OCI-LY1 (cell line): ENCODE measurements around the gene GKN1.

ENCODE experiments used
- H2AFZ ChIP-seq: fragments of 200-600 bp; sonication (generic), shearing (Covaris generic); 2 replicates; pipeline ENCODE4 v1.6.0; 2014; ENCODE audit warnings: antibody characterized with exemption, mild to moderate bottlenecking, low read length
- H3F3A ChIP-seq: fragments of 200-600 bp; sonication (generic), shearing (Covaris generic); 2 replicates; pipeline ENCODE4 v1.6.0; 2014; ENCODE audit warnings: mild to moderate bottlenecking, antibody characterized with exemption, low read length, moderate library complexity; ENCODE audit not compliant: insufficient read depth
- H3K27ac ChIP-seq: fragments of 200-600 bp; sonication (generic); 2 replicates; pipeline ENCODE4 v1.5.1; 2014; ENCODE audit warnings: low read length, mixed run types, mild to moderate bottlenecking, low read depth; ENCODE audit not compliant: poor library complexity, severe bottlenecking
- H3K27me3 ChIP-seq: fragments of 200-600 bp; sonication (generic); 2 replicates; pipeline ENCODE4 v1.6.0; 2014; ENCODE audit warnings: antibody characterized with exemption, mild to moderate bottlenecking, low read length, moderate library complexity; ENCODE audit not compliant: insufficient read depth
- H3K36me3 ChIP-seq: fragments of 200-600 bp; sonication (generic); 2 replicates; pipeline ENCODE4 v1.6.1; 2014; ENCODE audit warnings: mild to moderate bottlenecking, antibody characterized with exemption, low read length, moderate library complexity, mixed read lengths; ENCODE audit not compliant: insufficient read depth
- H3K4me1 ChIP-seq: fragments of 200-600 bp; sonication (generic); 2 replicates; pipeline ENCODE4 v1.5.1; 2014; ENCODE audit warnings: mild to moderate bottlenecking, low read length, moderate library complexity; ENCODE audit not compliant: insufficient read depth, severe bottlenecking
- H3K4me2 ChIP-seq: fragments of 200-600 bp; sonication (generic), shearing (Covaris generic); 2 replicates; pipeline ENCODE4 v1.6.1; 2014; ENCODE audit warnings: low read length
- H3K4me3 ChIP-seq: fragments of 200-600 bp; sonication (generic); 2 replicates; pipeline ENCODE4 v1.5.1; 2014; ENCODE audit warnings: low read length, low read depth, mild to moderate bottlenecking, mixed read lengths; ENCODE audit not compliant: poor library complexity, severe bottlenecking
- H3K79me2 ChIP-seq: fragments of 200-600 bp; shearing (Covaris generic); 2 replicates; pipeline ENCODE4 v1.6.1; 2016; ENCODE audit warnings: mixed run types, low read length, mixed read lengths; ENCODE audit not compliant: insufficient read depth
- H3K9ac ChIP-seq: fragments of 200-600 bp; sonication (generic), shearing (Covaris generic); 2 replicates; pipeline ENCODE4 v1.6.1; 2014; ENCODE audit warnings: mild to moderate bottlenecking, low read length, mixed read lengths
- H3K9me2 ChIP-seq: fragments of 200-600 bp; sonication (generic), shearing (Covaris generic); 2 replicates; pipeline ENCODE4 v1.6.1; 2014; ENCODE audit warnings: low read depth, mild to moderate bottlenecking, low read length, mixed read lengths
- H3K9me3 ChIP-seq: fragments of 200-600 bp; shearing (Covaris generic); 2 replicates; pipeline ENCODE4 v1.6.1; 2014; ENCODE audit warnings: low read length, mixed read lengths
- H4K20me1 ChIP-seq: fragments of 200-600 bp; sonication (generic), shearing (Covaris generic); 2 replicates; pipeline ENCODE4 v1.6.0; 2016; ENCODE audit warnings: mild to moderate bottlenecking, low read length; ENCODE audit not compliant: insufficient read depth
- EZH2 ChIP-seq: fragments of 200-600 bp; sonication (generic), shearing (Covaris generic); IDR thresholded peaks from 2 replicates; pipeline ENCODE4 v1.8.0; 2017; ENCODE audit warnings: borderline replicate concordance, mixed run types, mild to moderate bottlenecking, antibody characterized with exemption, low read length, moderate library complexity, mixed read lengths
- TF ChIP-seq, protein P1 (sequence below): fragments of 200-600 bp; sonication (generic), shearing (Covaris generic); IDR thresholded peaks from 2 replicates; pipeline ENCODE4 v1.5.1; 2017; ENCODE audit warnings: mild to moderate bottlenecking, antibody characterized with exemption, low read length, moderate library complexity, mixed read lengths

Gene GKN1

DNA sequence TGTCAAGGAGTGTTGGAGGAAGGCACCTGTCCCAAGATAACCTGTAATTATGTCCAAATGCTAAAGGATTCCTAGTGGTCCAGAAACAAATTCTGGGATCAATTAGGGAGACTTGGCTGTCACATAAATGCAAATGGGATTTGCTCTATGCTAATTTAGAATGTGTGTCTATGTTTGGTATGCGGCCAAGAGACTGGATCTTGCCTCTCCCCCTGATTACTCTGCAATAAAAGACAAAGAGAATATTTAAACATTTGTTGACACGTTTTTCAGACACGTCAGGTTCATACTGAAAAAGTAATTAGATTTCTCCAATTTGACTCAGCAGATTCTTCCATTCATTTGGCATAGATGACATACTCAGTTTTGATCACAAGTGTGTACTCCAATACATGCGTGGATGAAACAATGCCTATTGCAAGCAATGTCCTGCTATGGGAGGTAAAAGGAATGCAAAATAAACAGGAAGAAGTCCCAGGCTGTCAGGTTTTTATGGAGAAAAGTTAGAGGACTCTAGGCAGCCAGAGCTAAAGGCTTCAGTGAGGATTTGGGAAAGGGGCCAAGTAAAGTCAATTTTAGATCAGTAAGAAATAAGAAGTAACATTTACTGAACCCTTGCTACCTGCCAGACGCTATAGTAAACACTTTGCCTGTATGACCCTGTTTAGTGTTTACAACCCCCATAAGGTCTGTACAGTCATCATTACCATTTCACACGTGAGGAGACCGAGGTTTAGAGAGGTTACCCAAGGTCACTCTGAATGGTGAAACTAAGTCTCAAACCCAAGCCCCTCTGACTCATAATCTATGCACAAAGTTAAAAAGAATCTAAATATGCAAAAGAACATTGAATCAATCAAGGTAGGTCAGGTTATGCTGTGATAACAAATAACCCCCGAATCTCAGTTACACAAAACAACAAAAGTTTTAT, 46.3 kb downstream of the GKN1 start:
- no peak overlapping the region for H3K9ac ChIP-seq
- H4K20me1 ChIP-seq: no peaks in the 10 kb centered on the region
- H3K4me2 ChIP-seq: no peak overlapping the region
- H3K79me2 ChIP-seq: no peaks in the 10 kb centered on the region
- no peak overlapping the region for H3K27ac ChIP-seq
- TF ChIP-seq, protein P1, sequence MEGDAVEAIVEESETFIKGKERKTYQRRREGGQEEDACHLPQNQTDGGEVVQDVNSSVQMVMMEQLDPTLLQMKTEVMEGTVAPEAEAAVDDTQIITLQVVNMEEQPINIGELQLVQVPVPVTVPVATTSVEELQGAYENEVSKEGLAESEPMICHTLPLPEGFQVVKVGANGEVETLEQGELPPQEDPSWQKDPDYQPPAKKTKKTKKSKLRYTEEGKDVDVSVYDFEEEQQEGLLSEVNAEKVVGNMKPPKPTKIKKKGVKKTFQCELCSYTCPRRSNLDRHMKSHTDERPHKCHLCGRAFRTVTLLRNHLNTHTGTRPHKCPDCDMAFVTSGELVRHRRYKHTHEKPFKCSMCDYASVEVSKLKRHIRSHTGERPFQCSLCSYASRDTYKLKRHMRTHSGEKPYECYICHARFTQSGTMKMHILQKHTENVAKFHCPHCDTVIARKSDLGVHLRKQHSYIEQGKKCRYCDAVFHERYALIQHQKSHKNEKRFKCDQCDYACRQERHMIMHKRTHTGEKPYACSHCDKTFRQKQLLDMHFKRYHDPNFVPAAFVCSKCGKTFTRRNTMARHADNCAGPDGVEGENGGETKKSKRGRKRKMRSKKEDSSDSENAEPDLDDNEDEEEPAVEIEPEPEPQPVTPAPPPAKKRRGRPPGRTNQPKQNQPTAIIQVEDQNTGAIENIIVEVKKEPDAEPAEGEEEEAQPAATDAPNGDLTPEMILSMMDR: no peak
- TF ChIP-seq EZH2: no peak
- no peaks in the 10 kb centered on the region for H3F3A ChIP-seq
- H3K9me2 ChIP-seq: no peaks in the 10 kb centered on the region
- no peaks in the 10 kb centered on the region for H3K9me3 ChIP-seq
- H3K4me1 ChIP-seq: no peaks in the 10 kb centered on the region
- no peaks in the 10 kb centered on the region for H3K27me3 ChIP-seq
- no peaks in the 10 kb centered on the region for H3K36me3 ChIP-seq
- no peak overlapping the region for H3K4me3 ChIP-seq
- H2AFZ ChIP-seq: no peak overlapping the region

DNA sequence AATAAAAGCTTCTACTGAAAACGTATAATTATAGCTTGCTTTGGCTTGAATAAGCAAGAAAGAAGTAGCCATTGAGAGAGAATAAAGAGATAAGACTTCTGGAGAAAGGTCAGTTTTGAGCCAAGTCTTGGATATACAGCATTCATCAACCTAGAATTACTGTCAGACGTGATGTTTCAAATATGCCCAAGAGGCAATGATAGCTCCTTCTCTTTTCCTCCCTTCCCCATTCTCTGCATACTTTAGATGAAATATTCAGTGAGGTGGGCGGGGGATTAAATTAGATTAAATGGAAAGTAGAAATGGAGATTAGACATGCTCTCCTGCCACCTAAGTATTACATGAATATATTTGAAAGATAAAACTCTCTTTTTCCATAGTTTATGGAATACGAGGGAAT, 47.3 kb downstream of the GKN1 start:
- H2AFZ ChIP-seq: no peak overlapping the region
- TF ChIP-seq EZH2: no peak
- TF ChIP-seq, protein P1: no peak
- no peaks in the 10 kb centered on the region for H3K4me1 ChIP-seq
- H3K4me2 ChIP-seq: no peak overlapping the region
- no peaks in the 10 kb centered on the region for H3K79me2 ChIP-seq
- no peak overlapping the region for H3K4me3 ChIP-seq
- H3K9me2 ChIP-seq: no peaks in the 10 kb centered on the region
- H3F3A ChIP-seq: no peaks in the 10 kb centered on the region
- no peaks in the 10 kb centered on the region for H3K27me3 ChIP-seq
- no peaks in the 10 kb centered on the region for H3K36me3 ChIP-seq
- H3K9ac ChIP-seq: no peak overlapping the region
- no peak overlapping the region for H3K27ac ChIP-seq
- no peaks in the 10 kb centered on the region for H4K20me1 ChIP-seq
- no peaks in the 10 kb centered on the region for H3K9me3 ChIP-seq

DNA sequence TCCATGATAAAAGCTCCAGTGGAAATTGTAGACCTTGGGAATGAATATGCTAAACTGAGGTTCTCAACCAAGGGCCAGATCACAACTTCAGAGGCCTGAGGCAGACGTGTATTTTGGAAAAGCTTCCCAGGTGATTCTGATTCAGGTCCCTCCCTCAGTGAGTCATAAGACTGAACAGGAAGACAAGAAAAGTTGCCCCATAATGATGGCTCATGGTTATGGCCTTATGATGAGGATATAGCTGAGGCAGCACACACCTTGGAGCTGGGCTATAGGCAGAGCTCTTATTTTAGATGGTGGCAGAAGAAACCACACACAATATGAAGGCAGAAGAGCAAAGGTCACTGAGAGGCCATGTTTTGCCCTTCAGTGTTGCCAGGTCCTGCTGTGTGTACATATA, 48.1 kb downstream of the GKN1 start:
- Histone ChIP-seq H3K4me2 (no peak overlapping the region), H3K27ac (no peak overlapping the region), H3K9me2 (no peaks in the 10 kb centered on the region), H3K27me3 (no peaks in the 10 kb centered on the region), H4K20me1 (no peaks in the 10 kb centered on the region), H3K36me3 (no peaks in the 10 kb centered on the region), H2AFZ (no peak overlapping the region), H3K79me2 (no peaks in the 10 kb centered on the region), H3K4me1 (no peaks in the 10 kb centered on the region), H3F3A (no peaks in the 10 kb centered on the region), H3K9me3 (no peaks in the 10 kb centered on the region), H3K9ac (no peak overlapping the region), H3K4me3 (no peak overlapping the region)
- TF ChIP-seq, protein P1: no peak
- no peak for TF ChIP-seq EZH2
